B cell (primary cell): ENCODE data around the gene GLCE.

Experiments
- CTCF ChIP-seq: fragments of 200-600 bp; IDR thresholded peaks from one replicate; pipeline ENCODE4 v1.8.0; 2022; ENCODE audit warnings: antibody characterized with exemption, mild to moderate bottlenecking
- EZH2 ChIP-seq: IDR thresholded peaks from 2 replicates; pipeline ENCODE4 v1.6.1; 2012; ENCODE audit warnings: borderline replicate concordance, low read depth, mild to moderate bottlenecking, moderate library complexity, low read length; ENCODE audit not compliant: insufficient read depth, poor library complexity, severe bottlenecking

GRCh38 chr15:69159805-69160140, 662 bp upstream of the GLCE start:
- TF ChIP-seq CTCF: no peak
- TF ChIP-seq EZH2: no peak
